NT2/D1 (cell line): ENCODE results near the gene UTP11.

ENCODE experiments used
- DNase-seq: peaks from one replicate; pipeline ENCODE4 v3.0.0-alpha.2; 2011; ENCODE audit warnings: low read depth, low spot score
- H3K27me3 ChIP-seq: 2 replicates; pipeline ENCODE4 v1.6.0; 2011; ENCODE audit warnings: mild to moderate bottlenecking; ENCODE audit not compliant: insufficient read length, insufficient read depth
- H3K36me3 ChIP-seq: 2 replicates; pipeline ENCODE4 v1.6.1; 2011; ENCODE audit warnings: mild to moderate bottlenecking, low read length, mixed read lengths; ENCODE audit not compliant: insufficient read depth, insufficient read length
- H3K4me1 ChIP-seq: 2 replicates; pipeline ENCODE4 v1.5.1; 2011; ENCODE audit not compliant: insufficient read depth, insufficient read length
- H3K4me3 ChIP-seq: 2 replicates; pipeline ENCODE4 v1.5.1; 2011; ENCODE audit warnings: low read depth; ENCODE audit not compliant: insufficient read length
- H3K9ac ChIP-seq: 2 replicates; pipeline ENCODE4 v1.6.0; 2011; ENCODE audit warnings: low read depth; ENCODE audit not compliant: insufficient read length
- H3K9me3 ChIP-seq: 2 replicates; pipeline ENCODE4 v1.5.1; 2011; ENCODE audit warnings: mild to moderate bottlenecking, low read length; ENCODE audit not compliant: insufficient read depth
- SUZ12 ChIP-seq: IDR thresholded peaks from 2 replicates; pipeline ENCODE4 v1.6.1; 2011; ENCODE audit not compliant: insufficient read length, insufficient read depth; ENCODE audit errors: extremely low read depth
- YY1 ChIP-seq: IDR thresholded peaks from 2 replicates; pipeline ENCODE4 v1.6.1; 2011; ENCODE audit not compliant: insufficient read length, insufficient read depth
- ZNF274 ChIP-seq: IDR thresholded peaks from 2 replicates; pipeline ENCODE4 v1.6.1; 2011; ENCODE audit warnings: mild to moderate bottlenecking, low read depth, low read length

UTP11 gene

GRCh38 chr1:38014724-38015424 lies 2.3 kb downstream of the UTP11 start:
- peaks cover 67% of the 10 kb centered on the region for H3K36me3 ChIP-seq
- H3K4me1 ChIP-seq: peaks cover 5% of the 10 kb centered on the region
- no peak for TF ChIP-seq ZNF274
- no peak for TF ChIP-seq SUZ12
- no peak for TF ChIP-seq YY1
- no peak for DNase-seq
- no peak overlapping the region for H3K4me3 ChIP-seq
- H3K9me3 ChIP-seq: 0 out of 2 replicates have a peak, but pooled peaks cover 6% of the 10 kb centered on the region
- no peak overlapping the region for H3K9ac ChIP-seq
- no peaks in the 10 kb centered on the region for H3K27me3 ChIP-seq

GRCh38 chr1:38015978-38016725 lies 3.6 kb downstream of the UTP11 start:
- H3K4me1 ChIP-seq: no peaks in the 10 kb centered on the region
- peaks cover 77% of the 10 kb centered on the region for H3K36me3 ChIP-seq
- DNase-seq: no peak
- H3K9me3 ChIP-seq: 0 out of 2 replicates have a peak, but pooled peaks cover 6% of the 10 kb centered on the region
- TF ChIP-seq SUZ12: no peak
- TF ChIP-seq ZNF274: no peak
- no peak for TF ChIP-seq YY1
- no peaks in the 10 kb centered on the region for H3K27me3 ChIP-seq
- no peak overlapping the region for H3K4me3 ChIP-seq
- H3K9ac ChIP-seq: no peak overlapping the region

- Histone ChIP-seq H3K9ac (no peak overlapping the region), H3K27me3 (no peaks in the 10 kb centered on the region), H3K9me3 (no peaks in the 10 kb centered on the region), H3K4me1 (no peaks in the 10 kb centered on the region), H3K4me3 (no peak overlapping the region), H3K36me3 (peaks cover 96% of the 10 kb centered on the region)
- no peak for TF ChIP-seq SUZ12
- no peak for TF ChIP-seq ZNF274
- TF ChIP-seq YY1: no peak
- no peak for DNase-seq
Measured at GRCh38 chr1:38018864-38019343, 6.4 kb downstream of the UTP11 start.

DNA sequence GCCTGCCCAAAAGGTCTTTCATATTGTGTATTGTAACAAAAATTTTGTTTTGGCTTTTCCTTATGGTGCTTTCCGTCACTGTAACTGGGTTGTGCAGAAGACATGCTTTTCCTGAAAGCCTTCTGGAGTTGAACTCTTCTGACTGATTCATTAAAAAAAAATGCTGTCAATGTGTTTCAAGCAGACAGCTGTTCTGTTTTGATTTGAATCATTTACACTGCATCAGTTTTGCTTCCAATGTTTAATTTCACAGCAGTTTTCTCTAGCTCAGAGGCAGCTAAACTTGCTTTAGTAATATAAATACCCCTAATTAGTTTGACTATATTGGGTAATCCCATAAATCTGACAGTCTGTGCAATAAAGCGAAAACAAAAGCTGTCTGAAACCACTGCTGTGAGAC lies 7.9 kb downstream of the UTP11 start:
- H3K4me3 ChIP-seq: no peak overlapping the region
- peaks cover 95% of the 10 kb centered on the region for H3K36me3 ChIP-seq
- H3K9ac ChIP-seq: no peak overlapping the region
- no peak for DNase-seq
- TF ChIP-seq ZNF274 (no peak), YY1 (no peak), SUZ12 (no peak)
- H3K9me3 ChIP-seq: no peaks in the 10 kb centered on the region
- H3K4me1 ChIP-seq: no peaks in the 10 kb centered on the region
- H3K27me3 ChIP-seq: no peaks in the 10 kb centered on the region

GRCh38 chr1:38021969-38022368 lies 9.4 kb downstream of the UTP11 start:
- DNase-seq: no peak
- Histone ChIP-seq H3K27me3 (no peaks in the 10 kb centered on the region), H3K4me1 (peaks cover 5% of the 10 kb centered on the region), H3K9ac (no peak overlapping the region), H3K36me3 (peaks cover 91% of the 10 kb centered on the region), H3K9me3 (no peaks in the 10 kb centered on the region), H3K4me3 (no peak overlapping the region)
- TF ChIP-seq YY1 (no peak), SUZ12 (no peak), ZNF274 (no peak)

GRCh38 chr1:38022810-38023209 lies 10.3 kb downstream of the UTP11 start:
- peaks cover 85% of the 10 kb centered on the region for H3K36me3 ChIP-seq
- no peak for TF ChIP-seq ZNF274
- no peak for TF ChIP-seq YY1
- no peak for TF ChIP-seq SUZ12
- H3K4me1 ChIP-seq: peaks cover 13% of the 10 kb centered on the region
- no peaks in the 10 kb centered on the region for H3K27me3 ChIP-seq
- no peak overlapping the region for H3K9ac ChIP-seq
- no peaks in the 10 kb centered on the region for H3K9me3 ChIP-seq
- no peak overlapping the region for H3K4me3 ChIP-seq
- no peak for DNase-seq

DNA sequence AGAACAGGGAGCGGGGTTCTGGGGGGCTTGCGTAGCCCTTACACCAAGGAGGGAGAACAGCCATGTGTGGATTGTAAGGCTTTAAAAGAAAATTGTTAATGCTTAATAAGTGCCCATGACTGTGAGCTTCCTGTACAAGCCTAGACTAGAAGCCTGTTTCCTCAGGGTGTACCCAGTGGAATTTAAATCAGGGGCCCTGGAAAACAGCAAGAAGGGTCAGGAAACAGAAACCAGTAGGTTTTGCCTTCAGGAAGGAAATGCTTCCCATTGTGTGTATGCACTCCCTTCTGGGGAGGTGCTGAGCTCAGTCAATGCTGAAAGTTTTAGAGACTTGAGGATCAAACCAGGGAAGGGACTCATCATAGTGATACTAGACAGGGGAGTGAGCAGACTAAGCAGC lies 12.7 kb downstream of the UTP11 start:
- H3K36me3 ChIP-seq: peaks cover 61% of the 10 kb centered on the region

More for the DNA sequence above, 12.7 kb downstream of the UTP11 start:
- no peaks in the 10 kb centered on the region for H3K27me3 ChIP-seq
- no peak overlapping the region for H3K4me3 ChIP-seq
- H3K4me1 ChIP-seq: peaks cover 34% of the 10 kb centered on the region
- no peak overlapping the region for H3K9ac ChIP-seq
- DNase-seq: no peak
- TF ChIP-seq ZNF274 (no peak), SUZ12 (no peak), YY1 (no peak)
- H3K9me3 ChIP-seq: no peaks in the 10 kb centered on the region
